OCI-LY1 (cell line): ENCODE results near the gene NFAM1.

Experiments
- CTCF ChIP-seq: fragments of 200-600 bp; sonication (generic), shearing (Covaris generic); IDR thresholded peaks from 2 replicates; pipeline ENCODE4 v1.5.1; 2017; ENCODE audit warnings: mild to moderate bottlenecking, antibody characterized with exemption, low read length, moderate library complexity, mixed read lengths
- EZH2 ChIP-seq: fragments of 200-600 bp; sonication (generic), shearing (Covaris generic); IDR thresholded peaks from 2 replicates; pipeline ENCODE4 v1.8.0; 2017; ENCODE audit warnings: borderline replicate concordance, mixed run types, mild to moderate bottlenecking, antibody characterized with exemption, low read length, moderate library complexity, mixed read lengths

GRCh38 chr22:42428025-42428424 lies 4.2 kb downstream of the NFAM1 start:
- TF ChIP-seq CTCF: no peak
- no peak for TF ChIP-seq EZH2
